ENCODE measurements around the gene GYS1. TPM values are rescaled to one million over a fixed set of nuclear protein-coding genes. Genes with fewer than 3 reads are reported as not detected.

Gene GYS1
- total RNA-seq, 8 experiments from 2014 or later = 13.0 to 72.5 (median 18.3) TPM

GRCh38 chr19:49014123-49014869 lies 21.2 kb upstream of the GYS1 start:
- ATAC-seq (replicated peaks in 6 of 8) = peak in 5 of 8 experiments; percentile 13 to 68 (median 62)
- in situ Hi-C loops (cut with MboI; ENCODE audit: low pct_unique_long_range_greater_than_20kb in 2 of 9, low sequenced_read_pairs in 9 of 9, unreplicated experiment in 9 of 9) = no loop called here
- no peak overlapping the region for H3K4me3 ChIP-seq
- 80 to 100% (median 92%) methylated on average over 1 to 11 of the region's 32 CpGs; no CpG with 5 or more reads in 4 of the 10 experiments for WGBS, 10 experiments
- peaks cover 3 to 14% of the 10 kb centered on the region in 2 donors for H3K4me1 ChIP-seq (replicated peaks in 1 of 2)
- H3K27ac ChIP-seq = peak overlapping the region; percentile 54 to 70

- WGBS, 10 experiments = 50 to 100% (median 88%) methylated on average over 2 to 7 of the region's 17 CpGs; no CpG with 5 or more reads in 4 of the 10 experiments
- Histone ChIP-seq H3K4me1 (replicated peaks in 1 of 2) (no peaks in the 10 kb centered on the region), H3K27ac (no peak overlapping the region), H3K4me3 (no peak overlapping the region)
- ATAC-seq (replicated peaks in 6 of 8) = no peak
- in situ Hi-C loops (cut with MboI; ENCODE audit: low pct_unique_long_range_greater_than_20kb in 2 of 9, low sequenced_read_pairs in 9 of 9, unreplicated experiment in 9 of 9) = no loop called here
These were observed 18.1 kb upstream of the GYS1 start for GRCh38 chr19:49011194-49011593.

DNA sequence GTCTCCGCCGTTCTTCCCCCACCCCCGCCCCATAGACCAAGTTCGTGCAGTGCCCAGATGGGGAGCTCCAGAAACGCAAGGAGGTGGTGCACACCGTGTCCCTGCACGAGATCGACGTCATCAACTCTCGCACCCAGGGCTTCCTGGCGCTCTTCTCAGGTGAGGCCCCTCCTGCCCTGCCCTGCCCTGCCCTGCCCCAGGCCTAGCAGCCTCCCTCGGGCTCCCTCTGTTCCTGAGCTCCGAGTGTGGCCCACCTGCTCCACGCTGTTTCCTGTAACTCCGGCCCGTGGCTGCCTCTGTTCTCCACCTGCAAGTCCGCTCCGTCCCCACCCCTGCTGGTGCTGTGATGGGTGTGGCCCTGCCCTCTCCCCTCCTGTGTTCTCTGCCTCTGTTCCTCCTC lies 17.3 kb upstream of the GYS1 start:
- H3K4me1 ChIP-seq (replicated peaks in 1 of 2) = no peaks in the 10 kb centered on the region
- in situ Hi-C loops (cut with MboI; ENCODE audit: low pct_unique_long_range_greater_than_20kb in 2 of 9, low sequenced_read_pairs in 9 of 9, unreplicated experiment in 9 of 9) = no loop called here
- 100% methylated on average over 1 of the region's 18 CpGs; no CpG with 5 or more reads in 9 of the 10 experiments for WGBS, 10 experiments
- no peak overlapping the region for H3K4me3 ChIP-seq
- no peak for ATAC-seq (replicated peaks in 6 of 8)
- H3K27ac ChIP-seq = no peak overlapping the region

DNA sequence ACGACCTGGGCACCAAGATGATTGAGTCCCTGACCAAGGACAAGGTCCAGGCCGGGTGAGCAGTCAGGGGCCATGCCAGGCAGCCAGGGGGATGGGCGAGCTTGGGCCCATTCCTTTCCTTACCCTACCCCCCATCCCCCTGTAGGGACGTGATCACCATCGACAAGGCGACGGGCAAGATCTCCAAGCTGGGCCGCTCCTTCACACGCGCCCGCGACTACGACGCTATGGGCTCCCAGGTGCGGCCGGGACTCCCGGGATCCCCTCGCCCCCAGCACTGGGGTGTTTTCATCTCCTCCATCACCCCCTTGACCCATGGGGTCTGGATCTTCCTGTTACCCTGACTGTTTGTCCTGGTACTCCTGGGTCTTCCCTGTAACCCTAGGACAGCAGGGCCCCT lies 16.7 kb upstream of the GYS1 start:
- ATAC-seq (replicated peaks in 6 of 8) = no peak
- H3K4me3 ChIP-seq = no peak overlapping the region
- 80 to 97% (median 93%) methylated on average over 1 to 11 of the region's 18 CpGs; no CpG with 5 or more reads in 7 of the 10 experiments for WGBS, 10 experiments
- in situ Hi-C loops (cut with MboI; ENCODE audit: low pct_unique_long_range_greater_than_20kb in 2 of 9, low sequenced_read_pairs in 9 of 9, unreplicated experiment in 9 of 9) = no loop called here
- no peak overlapping the region for H3K27ac ChIP-seq
- no peaks in the 10 kb centered on the region for H3K4me1 ChIP-seq (replicated peaks in 1 of 2)

GRCh38 chr19:49006905-49007304 lies 13.8 kb upstream of the GYS1 start:
- H3K4me3 ChIP-seq = no peak overlapping the region
- no peak for ATAC-seq (replicated peaks in 6 of 8)
- WGBS, 10 experiments = 89 to 100% (median 90%) methylated on average over 2 to 4 of the region's 22 CpGs; no CpG with 5 or more reads in 7 of the 10 experiments
- in situ Hi-C loops (cut with MboI; ENCODE audit: low pct_unique_long_range_greater_than_20kb in 2 of 9, low sequenced_read_pairs in 9 of 9, unreplicated experiment in 9 of 9) = no loop called here
- H3K4me1 ChIP-seq (replicated peaks in 1 of 2) = no peaks in the 10 kb centered on the region
- H3K27ac ChIP-seq = no peak overlapping the region

GRCh38 chr19:49004964-49005614 lies 12.0 kb upstream of the GYS1 start:
- in situ Hi-C loops (cut with MboI; ENCODE audit: low pct_unique_long_range_greater_than_20kb in 2 of 9, low sequenced_read_pairs in 9 of 9, unreplicated experiment in 9 of 9) = no loop called here
- H3K4me1 ChIP-seq (replicated peaks in 1 of 2) = no peaks in the 10 kb centered on the region
- WGBS, 10 experiments = 93 to 100% (median 95%) methylated on average over 1 to 6 of the region's 7 CpGs; no CpG with 5 or more reads in 3 of the 10 experiments
- H3K4me3 ChIP-seq = no peak overlapping the region
- no peak overlapping the region for H3K27ac ChIP-seq
- no peak for ATAC-seq (replicated peaks in 6 of 8)

DNA sequence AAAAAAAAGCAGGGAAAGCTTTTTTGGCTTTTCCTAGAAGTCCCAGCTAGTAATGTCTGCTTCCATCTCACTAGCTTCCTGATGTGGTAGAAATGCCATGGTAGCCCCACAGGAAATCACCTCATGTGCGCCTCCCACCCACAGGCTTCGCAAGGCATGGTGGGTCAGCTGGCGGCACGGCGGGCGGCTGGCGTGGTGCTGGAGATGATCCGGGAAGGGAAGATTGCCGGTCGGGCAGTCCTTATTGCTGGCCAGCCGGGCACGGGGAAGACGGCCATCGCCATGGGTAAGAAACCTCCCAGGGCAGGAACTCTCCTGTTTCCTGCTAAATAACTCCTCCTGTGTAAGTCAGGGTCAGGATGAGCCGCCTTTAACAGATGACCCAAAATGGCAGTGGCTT lies 11.0 kb upstream of the GYS1 start:
- ATAC-seq (replicated peaks in 6 of 8) = no peak
- Histone ChIP-seq H3K27ac (no peak overlapping the region), H3K4me1 (replicated peaks in 1 of 2) (no peaks in the 10 kb centered on the region), H3K4me3 (no peak overlapping the region)
- in situ Hi-C loops (cut with MboI; ENCODE audit: low pct_unique_long_range_greater_than_20kb in 2 of 9, low sequenced_read_pairs in 9 of 9, unreplicated experiment in 9 of 9) = no loop called here
- 80 to 100% (median 100%) methylated on average over 1 of the region's 15 CpGs; no CpG with 5 or more reads in 7 of the 10 experiments for WGBS, 10 experiments

GRCh38 chr19:48999481-49000325 lies 6.6 kb upstream of the GYS1 start:
- H3K4me3 ChIP-seq = no peak overlapping the region
- in situ Hi-C loops (cut with MboI; ENCODE audit: low pct_unique_long_range_greater_than_20kb in 2 of 9, low sequenced_read_pairs in 9 of 9, unreplicated experiment in 9 of 9) = no loop called here
- peaks cover 1 to 3% of the 10 kb centered on the region in 2 donors for H3K4me1 ChIP-seq (replicated peaks in 1 of 2)
- WGBS, 10 experiments = 0 to 70% (median 56%) methylated on average over 1 to 10 of the region's 16 CpGs; no CpG with 5 or more reads in 1 of the 10 experiments
- H3K27ac ChIP-seq = no peak overlapping the region
- ATAC-seq (replicated peaks in 6 of 8) = peak; percentile 39 to 96 (median 76)

- H3K4me3 ChIP-seq = no peak overlapping the region
- WGBS, 10 experiments = 20 to 100% (median 60%) methylated on average over 1 to 5 of the region's 5 CpGs; no CpG with 5 or more reads in 5 of the 10 experiments
- peaks cover 6 to 7% of the 10 kb centered on the region in 2 donors for H3K4me1 ChIP-seq (replicated peaks in 1 of 2)
- in situ Hi-C loops (cut with MboI; ENCODE audit: low pct_unique_long_range_greater_than_20kb in 2 of 9, low sequenced_read_pairs in 9 of 9, unreplicated experiment in 9 of 9) = no loop called here
- ATAC-seq (replicated peaks in 6 of 8) = no peak
- H3K27ac ChIP-seq = no peak overlapping the region
These were observed 4.9 kb upstream of the GYS1 start for GRCh38 chr19:48997972-48998371.

- peak overlapping the region; percentile 81 to 84 for H3K27ac ChIP-seq
- ATAC-seq (replicated peaks in 6 of 8) = no peak
- in situ Hi-C loops (cut with MboI; ENCODE audit: low pct_unique_long_range_greater_than_20kb in 2 of 9, low sequenced_read_pairs in 9 of 9, unreplicated experiment in 9 of 9) = no loop called here
These were observed 902 bp upstream of the GYS1 start for GRCh38 chr19:48994035-48994386.

DNA sequence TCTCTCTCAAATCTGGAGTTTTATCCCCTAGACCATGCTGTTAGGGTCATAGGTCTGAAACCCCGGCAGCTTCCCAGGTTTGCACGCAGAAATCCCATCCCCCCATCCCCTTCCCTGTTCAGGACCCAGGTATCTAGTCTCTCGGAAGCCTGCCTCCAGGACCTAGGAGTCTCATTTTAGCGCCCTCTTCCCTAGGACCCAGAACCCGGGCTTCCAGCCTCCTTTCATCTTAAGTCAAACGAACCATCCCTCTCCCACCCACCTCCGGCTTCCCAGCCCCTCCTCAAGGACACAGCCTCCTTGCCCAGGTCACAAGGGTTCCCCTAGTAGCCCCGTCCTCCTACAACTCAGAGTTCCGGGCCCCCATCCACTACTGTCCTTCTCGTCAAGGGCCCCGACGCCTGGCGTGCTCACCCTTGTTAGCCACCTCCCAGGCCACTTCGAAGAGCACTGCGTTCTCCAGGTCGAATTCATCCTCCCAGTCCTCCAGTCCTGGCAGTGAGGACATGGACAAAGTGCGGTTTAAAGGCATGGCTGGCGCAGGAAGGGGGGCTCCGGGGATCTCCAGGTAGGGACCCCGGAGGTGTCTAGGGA lies 431 bp downstream of the GYS1 start:
- Histone ChIP-seq H3K4me1 (replicated peaks in 1 of 2) (peaks cover 14 to 15% of the 10 kb centered on the region in 2 donors), H3K27ac (peak overlapping the region; percentile 48 to 55), H3K4me3 (peak overlapping the region; percentile 49 to 66 (median 53))
- 0 to 2% (median 0%) methylated on average over 1 to 10 of the region's 20 CpGs; no CpG with 5 or more reads in 4 of the 10 experiments for WGBS, 10 experiments
- in situ Hi-C loops (cut with MboI; ENCODE audit: low pct_unique_long_range_greater_than_20kb in 2 of 9, low sequenced_read_pairs in 9 of 9, unreplicated experiment in 9 of 9) = no loop called here
- ATAC-seq (replicated peaks in 6 of 8) = peak in 2 of 8 experiments; percentile 2 to 4

More at GRCh38 chr19:48994035-48994386, 902 bp upstream of the GYS1 start:
- peak overlapping the region; percentile 49 to 66 (median 53) for H3K4me3 ChIP-seq
- WGBS, 10 experiments = 0 to 5% (median 0%) methylated on average over 1 to 5 of the region's 13 CpGs; no CpG with 5 or more reads in 3 of the 10 experiments
- H3K4me1 ChIP-seq (replicated peaks in 1 of 2) = peaks cover 14 to 15% of the 10 kb centered on the region in 2 donors

GRCh38 chr19:48991873-48992580 lies 1.1 kb downstream of the GYS1 start:
- WGBS, 10 experiments = 0 to 17% (median 8%) methylated on average over 1 to 4 of the region's 8 CpGs; no CpG with 5 or more reads in 7 of the 10 experiments
- peak overlapping the region in 1 of 2 donors; percentile 40 for H3K27ac ChIP-seq

More at GRCh38 chr19:48991873-48992580, 1.1 kb downstream of the GYS1 start:
- peaks cover 14 to 15% of the 10 kb centered on the region in 2 donors for H3K4me1 ChIP-seq (replicated peaks in 1 of 2)
- peak in 3 of 8 experiments; percentile 24 to 39 (median 26) for ATAC-seq (replicated peaks in 6 of 8)
- peak overlapping the region; percentile 49 to 66 (median 53) for H3K4me3 ChIP-seq
- in situ Hi-C loops (cut with MboI; ENCODE audit: low pct_unique_long_range_greater_than_20kb in 2 of 9, low sequenced_read_pairs in 9 of 9, unreplicated experiment in 9 of 9) = no loop called here

All from motor neuron (in vitro differentiated cells).